ENCODE results near the gene TEKT1.

DNA sequence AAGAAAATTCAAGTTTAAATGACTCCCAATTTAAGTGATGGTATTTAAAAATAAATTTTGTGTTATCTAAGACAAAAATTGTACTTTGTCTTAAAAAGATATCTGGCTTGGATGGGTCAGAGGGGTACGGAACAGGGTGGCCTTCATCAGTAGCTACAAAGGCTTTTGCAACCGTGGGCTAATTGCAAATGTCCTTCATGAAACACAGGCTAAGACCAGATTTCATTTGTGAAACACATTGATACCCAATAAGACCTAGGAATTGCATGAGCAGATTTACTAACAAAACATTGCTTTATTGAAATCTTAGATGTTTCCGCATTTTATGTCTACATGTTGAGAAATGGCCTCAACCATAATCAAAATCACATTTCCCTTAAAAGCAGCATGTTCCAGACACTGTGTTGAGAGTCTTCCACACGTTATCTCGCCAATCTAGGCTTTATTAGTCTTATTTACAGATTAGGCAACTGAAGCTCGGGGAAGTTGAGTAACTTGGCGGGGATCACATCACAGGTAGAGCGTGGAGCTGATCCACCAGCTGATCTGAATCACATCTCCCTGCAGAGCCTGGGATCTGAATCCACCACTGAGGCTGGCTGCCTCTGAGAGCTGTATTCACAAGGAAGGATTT is 33.7 kb downstream of the TEKT1 start:
- TF ChIP-seq CTCF (IDR thresholded peaks at IDR 0.05) = no peak
- TF ChIP-seq POLR2A (IDR thresholded peaks at IDR 0.05) = no peak

All from lower leg skin (tissue), 3 donors.